Measurements from ENCODE around the gene SLC1A6.
"Not testable (repeated sequence)": the region's sequence is repeated elsewhere in the genome, so short reads cannot be mapped to it uniquely, and the experiment has no call there.

Gene SLC1A6

DNA sequence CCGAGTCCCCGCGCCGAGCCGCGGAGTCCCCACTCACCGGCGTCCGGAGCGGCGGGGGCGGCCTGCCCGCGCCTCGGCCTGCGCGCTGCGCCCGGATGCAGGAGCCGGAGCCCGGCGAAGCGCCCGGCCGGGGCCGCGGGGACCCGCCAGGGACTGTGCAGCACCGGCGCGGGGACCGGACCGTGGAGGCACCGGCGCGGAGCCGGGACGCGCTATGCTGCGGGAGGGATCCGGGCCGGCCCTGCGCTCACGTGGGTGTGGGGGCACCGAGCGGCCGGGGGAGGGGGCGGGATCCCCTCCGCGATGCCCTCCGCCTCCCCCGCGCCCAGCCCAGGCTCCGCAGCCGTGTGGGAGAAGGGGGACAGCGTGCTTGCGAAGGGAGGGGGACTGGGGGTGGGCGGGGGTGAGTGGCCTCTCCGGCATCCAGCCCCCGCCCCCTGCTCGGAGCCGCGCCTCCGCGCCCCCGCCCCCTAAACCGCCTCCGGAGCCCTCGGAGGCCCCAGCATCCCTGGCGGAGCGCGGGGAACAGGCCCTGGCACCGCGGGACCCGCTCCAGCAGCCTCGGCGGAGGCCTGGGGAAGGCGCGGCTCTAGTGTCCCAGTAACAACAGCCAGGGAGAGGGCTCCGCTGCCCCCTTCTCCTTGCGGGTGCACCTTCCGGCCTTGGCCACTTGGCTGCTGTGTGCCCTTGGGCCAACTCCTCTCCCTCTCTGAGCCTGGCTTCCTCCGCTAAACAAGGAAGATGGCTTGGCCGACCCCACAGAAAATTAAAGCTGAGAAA lies at the start of gene SLC1A6:
SLC1A6 (minus strand) TSS at position 389 of the 780 bp plus-strand sequence. CDS start 6,954 bp downstream, outside the sequence.
- no peak for DNase-seq

DNA sequence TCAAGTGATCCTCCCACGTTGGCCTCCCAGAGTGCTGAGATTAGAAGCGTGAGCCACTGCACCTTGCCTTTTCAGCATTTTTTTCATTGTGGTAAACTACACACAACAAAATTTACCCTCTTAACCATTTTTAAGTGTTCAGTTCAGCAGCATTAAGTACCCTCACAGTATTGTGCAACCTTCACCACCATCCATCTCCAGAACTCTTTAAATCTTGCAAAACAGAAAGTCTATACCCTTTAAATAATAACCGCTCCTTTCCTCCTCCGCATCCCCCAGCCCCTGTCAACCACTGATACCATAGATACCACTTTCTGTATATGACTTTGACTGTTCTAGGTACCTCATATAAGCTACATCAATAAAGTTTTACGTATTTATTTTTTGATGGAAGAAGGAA lies 48.8 kb upstream of the SLC1A6 start:
- no peak for DNase-seq

DNA sequence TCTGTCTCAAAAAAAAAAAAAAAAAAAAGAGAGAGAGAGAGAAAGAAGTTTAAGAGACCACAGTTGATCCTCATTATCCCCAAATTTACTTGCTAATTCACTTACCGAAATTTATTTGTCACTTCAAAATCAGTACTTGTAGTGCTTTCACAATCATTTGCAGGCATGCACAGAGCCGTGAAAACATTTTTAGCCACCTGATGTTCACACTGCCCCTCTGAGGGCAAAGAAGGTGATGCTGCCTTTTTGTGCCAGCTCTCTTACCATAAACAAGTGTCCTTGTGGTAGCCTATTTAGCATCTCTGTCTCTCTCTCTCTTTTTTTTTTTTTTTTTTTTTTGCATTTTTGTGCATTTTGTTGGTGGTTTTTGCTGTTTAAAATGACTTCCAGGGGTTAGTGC lies 45.6 kb upstream of the SLC1A6 start:
- peak; percentile 61 for DNase-seq

DNA sequence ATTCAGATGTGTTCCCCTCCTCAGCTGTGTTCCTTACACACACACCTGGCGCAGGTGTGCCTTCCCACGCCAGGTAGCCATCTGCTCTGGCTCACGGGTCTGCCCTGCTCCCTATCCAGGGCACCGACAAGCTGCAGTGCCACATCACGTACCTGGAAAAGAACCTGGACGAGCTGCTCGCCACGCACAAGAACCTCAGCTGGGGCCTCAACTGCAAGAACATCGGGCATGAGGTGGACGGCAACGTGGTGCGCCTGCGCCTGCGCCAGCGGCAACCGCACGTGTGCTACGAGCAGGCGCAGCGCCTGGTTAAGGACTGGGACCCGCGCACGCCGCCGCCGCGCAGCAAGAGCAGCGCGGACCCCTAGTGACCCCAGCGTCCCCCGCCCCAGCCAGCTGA lies 43.1 kb upstream of the SLC1A6 start:
- peak; percentile 45 for DNase-seq

DNA sequence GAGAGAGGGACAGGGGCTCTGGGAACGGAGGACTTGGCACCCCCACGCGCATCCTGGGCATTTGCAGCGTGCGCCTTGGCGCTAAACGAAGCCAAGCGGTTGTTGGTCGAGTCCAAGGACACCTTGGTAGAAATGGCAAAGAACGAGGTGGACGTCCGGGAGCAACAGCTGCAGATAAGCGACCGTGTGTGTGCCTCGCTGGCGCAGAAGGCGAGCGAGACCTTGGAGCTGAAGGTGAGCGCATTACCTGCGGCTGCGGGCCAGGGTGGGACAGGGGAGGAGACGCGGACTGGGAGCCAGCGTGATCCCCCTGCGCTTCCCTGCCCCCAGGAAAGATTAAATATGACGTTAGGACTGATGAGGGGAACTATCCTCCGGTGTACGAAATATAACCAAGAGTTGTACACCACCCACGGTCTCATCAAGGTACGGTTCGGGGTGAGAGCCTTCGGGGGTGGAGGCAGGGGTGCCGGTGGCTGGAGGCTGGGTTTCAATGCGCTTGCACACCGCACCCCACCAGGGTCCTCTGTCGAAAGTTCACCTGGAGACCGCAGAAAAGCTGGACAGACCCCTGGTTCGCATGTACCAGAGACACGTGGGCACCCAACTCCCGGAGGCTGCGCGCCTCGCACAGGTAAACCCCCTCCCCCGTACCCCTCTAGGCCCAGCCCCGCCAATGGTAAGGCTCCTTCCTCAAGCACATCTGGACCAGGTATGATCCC lies 41.8 kb upstream of the SLC1A6 start:
- no peak for DNase-seq

DNA sequence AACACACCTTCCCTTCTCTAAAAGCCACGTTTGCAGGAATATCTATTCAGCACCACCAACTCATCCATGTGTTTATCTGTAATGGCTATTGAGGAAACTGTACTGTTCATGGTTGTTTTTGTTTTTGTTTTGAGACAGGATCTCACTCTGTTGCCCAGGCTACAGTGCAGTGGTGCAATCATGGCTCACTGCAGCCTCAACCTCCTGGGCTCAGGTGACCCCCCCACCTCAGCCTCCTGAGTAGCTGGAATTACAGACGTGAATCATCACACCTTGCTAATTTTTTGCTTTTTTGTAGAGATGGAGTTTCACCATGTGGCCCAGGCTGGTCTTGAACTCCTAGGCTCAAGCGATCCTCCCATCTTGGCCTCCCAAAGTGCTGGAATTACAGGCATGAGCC lies 39.2 kb upstream of the SLC1A6 start:
- DNase-seq = not testable (repeated sequence)

DNA sequence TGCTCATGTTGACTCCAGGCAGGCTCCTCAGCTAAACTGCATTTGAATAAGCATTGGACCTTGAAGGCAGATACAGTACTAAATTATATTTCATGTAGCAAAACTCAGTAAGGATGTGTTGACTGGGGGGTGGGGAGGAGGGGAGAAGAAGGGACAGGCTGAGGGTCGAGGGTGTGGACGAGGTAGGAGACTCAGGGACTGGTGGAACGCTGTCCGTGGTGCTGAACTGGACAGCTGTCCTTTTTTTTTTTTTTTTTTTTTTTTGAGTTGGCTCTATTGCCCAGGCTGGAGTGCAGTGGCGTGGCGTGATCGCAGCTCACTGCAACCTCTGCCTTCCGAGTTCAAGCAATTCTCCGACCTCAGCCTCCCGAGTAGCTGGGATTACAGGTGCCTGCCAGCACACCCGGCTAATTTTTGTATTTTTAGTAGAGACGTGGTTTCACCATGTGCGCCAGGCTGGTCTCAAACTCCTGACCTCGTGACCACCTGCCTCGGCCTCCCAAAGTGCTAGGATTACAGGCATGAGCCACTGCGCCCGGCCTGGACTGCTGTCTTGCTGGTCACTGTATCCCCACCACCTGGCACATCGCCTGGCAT lies 36.4 kb upstream of the SLC1A6 start:
- no peak for DNase-seq

DNA sequence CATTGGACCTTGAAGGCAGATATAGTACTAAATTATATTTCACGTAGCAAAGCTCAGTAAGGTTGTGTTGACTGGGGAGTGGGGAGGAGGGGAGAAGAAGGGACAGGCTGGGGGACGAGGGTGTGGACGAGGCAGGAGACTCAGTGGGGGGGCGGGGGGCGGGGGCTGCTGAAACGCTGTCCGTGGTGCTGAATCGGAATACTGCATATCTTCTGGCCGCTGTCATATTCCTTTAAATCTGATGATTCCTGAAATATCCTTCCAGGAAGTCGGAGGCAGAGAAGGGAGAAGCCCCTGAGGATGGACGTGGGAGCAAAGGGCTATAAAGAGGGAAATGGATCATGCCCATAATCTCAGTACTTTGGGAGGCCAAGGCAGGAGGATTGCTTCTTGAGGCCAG lies 34.9 kb upstream of the SLC1A6 start:
- DNase-seq = no peak

DNA sequence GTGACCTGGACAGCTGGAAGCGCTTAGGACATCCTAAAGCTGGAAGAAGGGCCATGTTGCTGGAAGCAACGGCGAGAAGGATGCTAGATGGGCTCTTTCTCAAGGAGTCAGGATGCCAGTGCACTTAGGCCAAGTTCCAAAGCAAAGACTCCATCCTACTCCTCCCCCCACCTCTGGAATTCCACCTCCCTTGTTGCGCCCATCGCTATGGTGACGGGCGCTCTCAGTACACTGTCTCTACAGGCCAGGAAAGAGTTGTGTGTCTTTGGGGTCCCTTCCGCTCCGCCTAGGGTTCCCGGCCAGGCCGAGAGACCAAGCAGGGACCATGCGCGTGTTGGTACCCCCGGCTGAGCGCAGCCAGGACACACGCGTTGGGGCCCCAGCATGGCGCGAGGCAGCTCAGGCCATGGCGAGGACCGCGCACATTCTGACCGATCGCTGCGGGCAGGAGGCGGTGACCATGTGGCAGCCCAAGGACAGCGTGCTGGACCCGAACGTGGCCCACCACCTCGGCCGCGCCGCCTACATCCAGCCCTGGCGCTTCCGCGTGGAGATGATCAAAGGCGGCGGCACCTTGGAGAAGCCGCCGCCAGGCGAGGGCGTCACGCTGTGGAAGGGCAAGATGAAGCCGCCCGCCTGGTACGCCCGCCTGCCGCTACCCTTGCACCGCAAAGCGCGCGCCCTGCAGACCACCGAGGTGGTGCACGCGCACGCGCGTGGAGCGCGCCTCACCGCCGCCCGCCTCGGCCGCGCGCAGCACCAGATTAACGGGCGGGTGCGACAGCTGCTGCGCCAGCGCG lies 31.0 kb upstream of the SLC1A6 start:
- peak; percentile 81 for DNase-seq

DNA sequence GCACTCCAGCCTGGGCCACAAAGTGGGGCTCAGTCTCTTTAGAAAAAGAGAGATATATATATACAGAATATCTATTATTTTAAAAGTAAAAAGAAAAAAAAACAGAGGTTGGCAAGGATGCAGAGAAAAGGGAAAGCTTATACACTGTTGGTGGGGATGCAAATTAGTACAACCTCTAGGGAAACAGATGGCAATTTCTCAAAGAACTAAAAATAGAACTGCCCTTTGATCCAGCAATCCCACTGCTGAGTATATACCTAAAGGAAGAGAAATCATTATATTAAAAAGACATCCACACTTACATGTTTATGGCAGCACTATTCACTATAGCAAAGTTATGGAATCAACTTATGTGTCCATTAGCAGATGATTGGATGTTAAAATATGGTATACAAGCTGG lies 28.6 kb upstream of the SLC1A6 start:
- no peak for DNase-seq

DNA sequence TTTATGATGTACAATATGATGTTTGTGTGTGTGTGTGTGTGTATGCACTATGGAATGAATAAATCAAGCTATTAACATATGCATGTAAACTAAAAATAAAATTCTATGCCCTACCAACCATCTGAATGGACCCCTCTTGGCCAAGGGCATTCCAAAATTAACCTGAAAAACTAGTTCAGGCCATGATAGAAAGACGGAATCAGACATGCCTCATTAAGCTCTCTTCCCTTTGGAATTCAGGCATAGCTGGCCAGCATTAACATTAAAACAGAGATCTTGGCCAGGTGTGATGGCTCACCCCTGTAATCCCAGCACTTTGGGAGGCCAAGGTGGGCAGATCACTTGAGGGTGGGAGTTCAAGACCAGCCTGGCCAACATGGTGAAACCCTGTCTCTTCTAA lies 18.3 kb upstream of the SLC1A6 start:
- DNase-seq = no peak

DNA sequence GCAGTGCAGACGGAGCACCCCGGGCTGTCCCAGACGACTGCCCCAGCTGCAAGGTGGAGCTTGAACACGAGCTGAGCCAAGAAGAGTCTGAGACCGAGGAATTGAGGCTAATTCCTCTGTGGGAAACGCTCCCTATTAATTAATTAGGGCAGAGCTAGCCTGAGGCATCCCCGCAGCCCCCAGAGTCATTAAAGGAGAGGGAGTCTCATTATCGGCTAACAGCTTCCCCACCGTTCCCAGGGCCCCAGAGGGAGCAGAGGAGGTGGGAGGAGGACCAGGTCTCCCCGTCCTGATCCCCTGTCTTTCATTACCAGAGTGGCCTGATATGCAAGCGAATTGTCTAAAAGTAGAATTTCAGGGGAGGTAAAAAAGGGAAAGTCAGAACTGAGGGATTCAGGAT lies 13.1 kb upstream of the SLC1A6 start:
- DNase-seq = peak; percentile 82

DNA sequence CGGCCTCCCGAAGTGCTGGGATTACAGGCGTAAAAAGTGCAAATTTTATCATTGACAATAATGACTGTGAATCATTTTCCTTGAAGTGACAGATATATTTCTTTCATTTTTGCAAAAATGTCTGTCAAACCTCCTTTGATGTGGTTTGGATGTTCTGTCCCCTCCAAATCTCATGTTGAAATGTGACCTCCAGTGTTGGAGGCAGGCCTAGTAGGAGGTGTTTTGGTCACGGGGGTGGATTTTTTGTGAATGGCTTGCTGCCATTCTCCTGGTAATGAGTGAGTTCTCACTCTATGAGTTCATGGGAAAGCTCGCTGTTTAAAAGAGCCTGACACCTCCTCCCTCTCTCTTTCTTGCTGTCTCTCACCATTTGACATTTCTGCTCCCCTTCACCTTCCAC lies 5.5 kb upstream of the SLC1A6 start:
- no peak for DNase-seq

DNA sequence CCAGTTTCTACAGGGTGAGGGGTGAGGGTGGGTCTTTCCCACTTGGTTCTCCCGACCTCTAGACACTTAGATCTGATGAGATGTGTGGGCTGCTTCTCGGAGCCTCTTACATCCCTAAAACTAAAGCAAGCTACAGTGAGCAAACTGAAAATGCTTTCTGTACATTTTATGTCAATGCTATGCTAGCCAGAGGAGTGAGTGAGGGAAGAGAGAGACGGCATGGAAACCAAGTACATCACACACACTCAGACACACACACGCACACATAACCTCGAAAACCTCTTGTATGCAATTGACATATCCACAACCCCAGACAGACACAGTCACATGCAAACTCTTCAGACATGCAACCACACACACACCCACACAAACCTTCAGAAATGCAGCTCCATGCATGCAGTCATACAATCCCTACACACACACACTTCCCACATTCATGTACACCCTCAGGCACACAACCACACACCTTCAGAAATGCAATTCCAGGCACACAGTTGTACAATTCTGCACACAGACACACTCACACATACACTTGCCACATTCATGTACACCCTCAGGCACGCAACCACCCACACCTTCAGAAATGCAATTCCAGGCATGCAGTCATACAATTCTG lies 1.4 kb downstream of the SLC1A6 start:
- DNase-seq = no peak

DNA sequence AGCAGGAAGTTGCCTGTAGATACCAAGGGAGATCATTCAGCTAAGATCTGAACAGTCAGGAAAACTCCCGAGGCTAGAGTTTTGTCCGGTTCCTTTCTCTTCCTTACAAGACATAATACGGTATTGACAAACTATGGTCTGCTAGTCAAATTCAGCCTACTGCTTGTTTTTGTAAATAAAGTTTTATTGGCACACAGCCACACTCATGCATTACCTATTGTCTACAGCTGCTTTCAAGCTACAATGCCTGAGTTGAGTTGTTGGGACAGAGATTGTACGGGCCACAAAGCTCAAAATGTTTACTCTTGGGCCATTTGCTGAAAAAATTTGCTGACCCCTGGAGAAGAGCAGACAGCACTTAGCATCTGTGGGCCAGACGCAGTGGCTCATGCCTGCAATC lies 2.5 kb downstream of the SLC1A6 start:
- DNase-seq = no peak

DNA sequence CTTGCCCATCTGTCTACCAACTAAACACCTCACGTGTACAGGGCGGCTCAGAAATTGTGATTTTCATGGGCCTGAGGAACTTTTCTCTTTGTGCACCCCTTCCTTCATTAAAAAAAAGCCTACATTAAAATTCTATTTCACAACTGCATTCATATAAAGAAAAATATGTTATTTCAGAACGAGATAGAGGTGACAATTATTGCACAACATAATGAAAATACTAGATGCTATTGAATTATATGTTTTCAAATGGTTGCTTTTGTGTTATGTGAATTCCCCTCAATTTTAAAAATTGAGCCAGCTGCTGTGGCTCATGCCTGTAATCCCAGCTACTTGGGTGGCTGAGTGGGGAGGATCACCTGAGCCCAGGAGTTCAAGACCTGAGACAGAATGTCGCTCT lies 5.2 kb downstream of the SLC1A6 start:
- no peak for DNase-seq

DNA sequence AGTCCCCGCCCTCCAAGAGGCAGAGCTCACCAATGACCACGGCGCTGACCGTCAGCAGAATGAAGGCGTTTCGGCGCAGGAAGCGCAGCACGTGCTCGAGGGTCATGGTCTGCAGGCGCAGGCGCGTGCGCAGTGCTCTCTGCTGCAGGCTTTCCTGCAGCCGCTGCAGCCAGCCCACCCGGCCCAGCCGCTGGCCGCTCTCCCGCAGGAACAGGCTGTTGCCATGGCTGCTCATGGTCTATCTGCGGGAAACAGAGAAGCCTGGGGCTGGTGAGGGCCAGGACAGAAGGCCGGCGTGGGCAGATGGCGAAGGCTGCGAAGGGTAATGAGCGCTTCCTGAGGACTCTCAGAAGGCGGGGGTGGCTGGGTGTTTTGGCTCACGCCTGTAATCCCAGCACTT lies 7.0 kb downstream of the SLC1A6 start:
- peak; percentile 58 for DNase-seq

DNA sequence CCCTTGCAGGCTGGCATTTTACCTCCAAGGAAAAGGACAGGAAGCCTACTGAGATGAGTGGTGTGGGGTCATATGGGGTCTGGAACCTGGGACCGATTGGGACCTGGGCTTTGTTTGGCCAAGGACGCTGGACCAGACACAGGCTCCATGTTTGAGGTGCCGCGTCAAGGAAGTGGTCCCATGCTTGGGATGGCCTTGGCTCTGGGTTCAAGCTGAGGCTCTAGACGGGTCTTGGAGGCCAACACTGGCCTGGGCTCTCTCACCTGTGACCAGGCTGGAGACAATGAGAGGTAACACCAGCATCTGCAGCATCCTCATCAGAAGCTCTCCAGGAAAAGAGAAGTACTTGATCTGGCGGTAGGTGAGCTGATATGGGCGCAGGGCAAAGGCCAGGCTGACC lies 8.2 kb downstream of the SLC1A6 start:
- no peak for DNase-seq

DNA sequence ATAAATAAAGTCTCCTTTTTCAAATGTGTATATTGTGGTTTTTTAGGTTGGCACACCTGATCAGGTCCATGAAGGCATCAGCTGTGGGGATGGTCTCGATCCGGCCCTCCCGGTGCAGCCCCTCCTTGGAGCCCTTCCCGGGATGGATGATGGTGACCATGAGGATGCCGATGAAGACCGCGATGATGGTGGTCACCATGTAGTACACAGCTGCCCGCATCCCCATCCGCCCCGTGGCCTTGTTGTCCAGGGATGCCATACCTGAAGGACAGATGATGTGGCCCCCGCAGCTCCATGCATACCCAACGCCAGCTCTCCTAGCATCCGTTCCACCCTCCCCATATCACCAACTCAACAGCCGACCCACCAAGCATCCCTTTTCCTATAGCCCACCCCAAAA lies 11.4 kb downstream of the SLC1A6 start:
- no peak for DNase-seq

DNA sequence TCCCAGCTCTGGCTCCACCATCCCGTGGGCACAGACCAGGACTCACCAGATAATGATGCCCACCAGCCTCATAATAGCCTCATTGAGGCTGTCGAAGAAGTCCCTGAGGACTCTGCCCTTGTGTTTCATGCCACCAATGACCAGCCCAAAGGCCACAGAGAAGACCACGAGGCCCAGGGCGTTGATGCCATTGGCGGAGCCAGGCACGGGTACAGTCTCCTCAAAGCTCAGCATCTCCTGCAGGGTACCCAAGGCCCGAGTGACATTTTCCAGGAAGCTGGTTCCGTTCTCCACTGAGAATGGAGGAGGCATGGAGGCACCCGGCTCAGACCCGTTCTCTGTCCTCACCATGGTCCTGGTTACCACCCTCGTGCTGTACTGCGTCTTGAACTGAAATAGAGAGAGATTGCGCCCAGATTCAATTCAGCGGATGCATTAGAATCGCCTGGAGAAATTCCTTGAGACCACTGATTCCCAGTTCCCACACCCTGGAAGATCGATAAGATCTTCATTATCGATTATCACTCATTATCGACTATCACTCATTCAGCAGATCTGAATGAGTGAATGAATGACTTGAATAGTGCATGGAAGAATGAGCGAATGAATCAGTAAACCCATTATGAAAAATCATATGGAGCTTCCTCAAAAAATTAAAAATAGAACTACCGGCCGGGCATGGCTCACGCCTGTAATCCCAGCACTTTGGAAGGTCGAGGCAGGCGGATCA lies 17.5 kb downstream of the SLC1A6 start:
- DNase-seq = no peak

DNA sequence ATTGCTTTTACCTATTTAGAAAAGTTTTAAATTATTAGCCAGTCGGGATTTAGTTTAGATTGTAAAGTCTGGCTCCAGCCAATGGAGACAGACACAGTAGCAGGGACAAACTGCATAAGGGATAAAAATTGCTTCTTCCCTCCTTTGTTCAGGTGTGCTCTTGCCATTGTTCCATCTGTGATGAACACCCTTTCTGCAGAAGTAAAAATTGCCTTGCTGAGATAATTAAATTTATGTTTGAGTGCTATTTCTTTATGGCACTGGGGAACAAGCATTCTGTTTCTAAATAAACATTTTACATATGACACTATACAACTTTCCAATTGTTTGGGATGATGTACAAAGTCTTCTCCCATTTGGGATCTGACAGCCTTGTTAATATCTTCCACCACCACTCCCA lies 20.4 kb downstream of the SLC1A6 start:
- DNase-seq = no peak

DNA sequence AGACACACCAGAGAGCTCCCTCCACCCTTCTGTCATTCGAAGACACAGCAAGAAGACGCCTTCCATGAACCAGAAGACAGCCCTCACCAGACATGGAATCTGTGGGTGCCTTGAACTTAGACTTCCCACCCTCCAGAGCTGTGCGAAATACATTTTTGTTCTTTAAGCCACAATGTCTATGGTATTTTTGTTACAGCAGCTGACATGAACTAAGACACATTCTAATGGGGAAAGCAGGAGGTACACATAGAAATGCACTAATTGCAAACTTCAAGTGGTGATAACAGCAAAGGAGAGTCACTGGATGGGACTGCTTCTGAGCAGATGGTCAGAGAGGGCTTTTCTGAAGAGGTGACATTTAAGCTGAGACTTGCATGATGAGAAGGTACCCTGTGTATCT lies 22.2 kb downstream of the SLC1A6 start:
- DNase-seq = no peak

All from NCI-H82 (cell line).